Activated CD4-positive, alpha-beta T cell treated with anti-CD3 and anti-CD28 coated beads, Interleukin-2, amount 10 ng/mL, durations not matched to agents 24 days and 14 days (primary cell): ENCODE measurements around the gene GCAT. TPM values are rescaled to one million over a fixed set of nuclear protein-coding genes. Genes with fewer than 3 reads are reported as not detected.

ENCODE experiments used
- DNase-seq: peaks from one replicate; pipeline ENCODE4 v3.0.0; 2022
- H3K27ac Mint-ChIP-seq: one replicate; pipeline ENCODE4 v1.8.0; 2022; ENCODE audit warnings: mild to moderate bottlenecking, mixed read lengths
- H3K27me3 Mint-ChIP-seq: one replicate; pipeline ENCODE4 v1.8.0; 2022; ENCODE audit warnings: mixed read lengths
- H3K36me3 Mint-ChIP-seq: one replicate; pipeline ENCODE4 v1.8.0; 2022; ENCODE audit warnings: low read depth, mild to moderate bottlenecking, mixed read lengths
- H3K4me1 Mint-ChIP-seq: one replicate; pipeline ENCODE4 v1.8.0; 2021; ENCODE audit warnings: mixed read lengths
- H3K4me3 Mint-ChIP-seq: one replicate; pipeline ENCODE4 v1.8.0; 2022; ENCODE audit warnings: mild to moderate bottlenecking, moderate library complexity, mixed read lengths
- H3K9me3 Mint-ChIP-seq: one replicate; pipeline ENCODE4 v1.8.0; 2021; ENCODE audit warnings: mixed read lengths
- intact Hi-C: fragments of 100-400 bp; cut with micrococcal nuclease; formaldehyde crosslinking; loops from one replicate; pipeline ENCODE4 v1.15.1; 2023
- total RNA-seq: library from RNA; stranded (reverse); gene quantifications from 2 replicates; pipeline ENCODE4 v1.2.3, GENCODE V29; 2022

Gene GCAT
- total RNA-seq, 1 donor from 2014 or later = 27.7 TPM

DNA sequence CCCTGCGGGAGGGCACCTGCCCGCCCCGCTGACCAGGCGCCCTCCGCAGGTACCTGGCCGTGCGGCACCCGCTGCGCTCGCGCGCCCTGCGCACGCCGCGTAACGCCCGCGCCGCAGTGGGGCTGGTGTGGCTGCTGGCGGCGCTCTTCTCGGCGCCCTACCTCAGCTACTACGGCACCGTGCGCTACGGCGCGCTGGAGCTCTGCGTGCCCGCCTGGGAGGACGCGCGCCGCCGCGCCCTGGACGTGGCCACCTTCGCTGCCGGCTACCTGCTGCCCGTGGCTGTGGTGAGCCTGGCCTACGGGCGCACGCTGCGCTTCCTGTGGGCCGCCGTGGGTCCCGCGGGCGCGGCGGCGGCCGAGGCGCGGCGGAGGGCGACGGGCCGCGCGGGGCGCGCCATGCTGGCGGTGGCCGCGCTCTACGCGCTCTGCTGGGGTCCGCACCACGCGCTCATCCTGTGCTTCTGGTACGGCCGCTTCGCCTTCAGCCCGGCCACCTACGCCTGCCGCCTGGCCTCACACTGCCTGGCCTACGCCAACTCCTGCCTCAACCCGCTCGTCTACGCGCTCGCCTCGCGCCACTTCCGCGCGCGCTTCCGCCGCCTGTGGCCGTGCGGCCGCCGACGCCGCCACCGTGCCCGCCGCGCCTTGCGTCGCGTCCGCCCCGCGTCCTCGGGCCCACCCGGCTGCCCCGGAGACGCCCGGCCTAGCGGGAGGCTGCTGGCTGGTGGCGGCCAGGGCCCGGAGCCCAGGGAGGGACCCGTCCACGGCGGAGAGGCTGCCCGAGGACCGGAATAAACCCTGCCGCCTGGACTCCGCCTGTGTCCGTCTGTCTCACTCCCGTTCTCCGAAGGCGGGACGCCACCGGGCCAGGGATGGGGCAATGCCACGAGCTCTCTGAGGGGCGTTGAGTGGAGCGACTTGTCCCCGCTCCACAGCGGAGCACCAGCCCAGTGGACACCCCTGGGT is 17.2 kb downstream of the GCAT start:
- intact Hi-C loops = no loop called here
- Mint-ChIP-seq H3K4me1 (peaks cover 5% of the 10 kb centered on the region), H3K27me3 (peaks cover 25% of the 10 kb centered on the region), H3K4me3 (peak overlapping the region; percentile 72), H3K9me3 (no peaks in the 10 kb centered on the region), H3K36me3 (peaks cover 5% of the 10 kb centered on the region), H3K27ac (peak overlapping the region; percentile 70)
- peak; percentile 77 for DNase-seq

DNA sequence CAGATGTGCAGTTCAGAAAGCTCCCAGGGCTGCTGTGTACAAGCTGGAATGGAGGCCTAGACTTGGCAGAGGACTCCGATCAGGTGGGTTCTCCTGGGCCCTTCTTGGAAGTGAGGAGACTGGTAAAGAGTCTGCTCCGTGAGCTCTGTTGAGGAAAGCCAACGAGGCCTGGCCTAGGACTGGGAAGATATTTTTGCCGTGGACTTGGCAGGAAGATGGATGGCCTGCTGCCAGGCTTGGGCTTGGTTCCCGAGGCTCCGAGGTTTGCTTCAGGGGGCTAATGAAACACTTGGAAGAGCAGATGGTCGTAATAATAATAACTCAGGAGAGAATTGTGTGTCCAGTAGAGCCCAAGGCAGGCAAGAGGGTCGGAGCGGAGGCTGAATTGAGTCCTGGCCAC is 19.3 kb downstream of the GCAT start:
- H3K4me1 Mint-ChIP-seq = peaks cover 5% of the 10 kb centered on the region
- peak overlapping the region; percentile 32 for H3K27ac Mint-ChIP-seq
- DNase-seq = no peak
- intact Hi-C loops = no loop called here
- no peaks in the 10 kb centered on the region for H3K9me3 Mint-ChIP-seq
- no peak overlapping the region for H3K4me3 Mint-ChIP-seq
- peaks cover 13% of the 10 kb centered on the region for H3K27me3 Mint-ChIP-seq
- peaks cover 15% of the 10 kb centered on the region for H3K36me3 Mint-ChIP-seq

DNA sequence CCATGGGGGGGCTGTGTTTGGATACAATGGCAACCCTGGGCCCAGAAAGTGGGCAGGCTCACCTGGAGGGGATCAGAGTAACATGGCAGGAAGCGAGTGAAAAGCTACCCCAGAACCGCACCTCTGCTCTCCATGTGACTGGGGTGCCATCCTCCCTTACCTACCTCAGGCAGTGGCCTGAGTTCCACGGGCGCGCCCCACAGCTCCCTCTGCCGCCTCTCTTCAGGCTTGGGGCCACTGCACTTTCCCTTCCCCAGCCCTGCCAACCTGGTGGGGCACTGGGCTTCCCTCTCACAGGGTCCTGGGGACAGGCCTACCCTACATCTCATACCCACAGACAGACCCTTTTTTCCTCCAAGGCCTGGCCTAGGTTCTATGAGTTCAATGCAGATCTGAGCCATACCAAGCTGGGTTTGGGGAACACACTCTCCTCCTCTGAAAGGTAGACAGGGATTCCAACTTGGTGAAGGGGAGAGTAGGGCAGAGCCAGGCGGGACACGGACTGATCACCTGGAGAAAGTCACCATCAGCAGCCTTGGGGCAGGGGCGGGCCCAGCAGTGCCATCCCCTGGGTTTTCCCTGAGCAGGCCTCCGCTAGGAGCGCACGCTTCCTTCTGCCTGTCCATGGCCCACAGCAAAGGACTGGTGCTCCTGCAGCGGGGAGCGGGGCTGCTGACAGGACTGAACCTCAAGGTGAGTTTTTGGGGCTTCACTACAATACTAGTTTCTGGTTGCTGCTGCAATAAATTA is 22.5 kb downstream of the GCAT start:
- H3K27me3 Mint-ChIP-seq = peaks cover 2% of the 10 kb centered on the region
- peaks cover 2% of the 10 kb centered on the region for H3K4me1 Mint-ChIP-seq
- DNase-seq = no peak
- H3K4me3 Mint-ChIP-seq = no peak overlapping the region
- intact Hi-C loops = no loop called here
- H3K9me3 Mint-ChIP-seq = no peaks in the 10 kb centered on the region
- H3K36me3 Mint-ChIP-seq = peaks cover 34% of the 10 kb centered on the region
- H3K27ac Mint-ChIP-seq = no peak overlapping the region

DNA sequence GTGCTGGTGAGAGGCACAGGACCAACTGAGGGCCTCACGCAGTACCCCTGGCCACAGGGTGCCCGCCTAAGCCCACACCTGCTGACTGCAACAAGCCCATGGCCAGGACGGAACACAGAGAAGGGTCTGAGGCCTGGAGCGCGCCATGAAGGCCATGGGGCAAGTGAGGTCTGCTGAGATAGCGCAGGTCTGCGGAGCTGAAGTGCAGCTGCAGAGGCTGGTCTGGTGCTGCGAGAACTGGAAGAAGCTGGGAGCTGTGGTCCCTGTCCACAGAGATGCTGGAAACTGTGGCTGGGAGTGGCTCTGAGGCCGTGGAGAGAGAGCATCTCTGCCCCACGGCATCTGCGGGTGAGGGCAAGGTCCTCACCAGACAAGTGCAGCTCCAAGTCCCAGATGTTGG is 23.7 kb downstream of the GCAT start:
- Mint-ChIP-seq H3K9me3 (no peaks in the 10 kb centered on the region), H3K4me3 (no peak overlapping the region), H3K27ac (no peak overlapping the region), H3K4me1 (no peaks in the 10 kb centered on the region), H3K27me3 (no peaks in the 10 kb centered on the region), H3K36me3 (peaks cover 34% of the 10 kb centered on the region)
- no peak for DNase-seq
- intact Hi-C loops = no loop called here

DNA sequence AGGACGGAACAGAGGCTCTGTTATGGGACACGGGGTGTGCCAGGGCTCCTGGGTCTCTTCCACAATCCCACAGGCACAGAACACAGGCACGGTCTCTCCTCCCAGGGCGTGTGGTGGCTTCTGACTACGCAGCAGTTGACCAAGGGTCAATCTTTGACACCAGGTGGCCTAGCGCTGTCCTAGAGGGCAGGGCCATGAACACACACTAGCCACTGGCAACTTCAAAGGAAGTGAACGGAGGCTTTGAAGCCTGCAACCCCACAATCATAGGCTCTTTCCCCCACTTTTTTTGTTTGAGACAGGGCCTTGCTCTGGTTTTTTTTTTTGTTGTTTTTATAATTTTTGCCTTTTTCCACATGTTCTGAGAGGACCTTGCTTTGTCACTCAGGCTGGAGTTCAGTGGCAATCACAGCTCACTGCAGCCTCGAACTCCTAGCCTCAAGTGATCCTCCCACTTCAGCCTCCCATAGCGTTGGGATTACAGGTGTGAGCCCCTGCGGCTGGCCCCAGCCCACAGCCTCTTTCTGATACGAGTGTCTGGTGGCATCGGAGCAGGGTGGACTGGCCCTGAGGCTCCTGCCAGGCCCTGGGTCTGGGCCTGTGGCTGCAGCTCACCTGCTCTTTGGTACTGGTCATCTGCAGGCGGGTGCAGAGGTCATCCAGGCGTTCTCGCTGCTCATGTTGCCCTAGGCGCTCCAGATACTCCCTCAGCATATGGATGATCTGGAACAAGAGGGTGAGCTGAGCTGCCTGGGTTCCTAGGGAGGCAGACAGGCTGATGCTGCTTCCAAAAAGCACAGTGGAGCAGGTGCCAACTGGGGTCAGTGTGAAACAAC is 24.5 kb downstream of the GCAT start:
- no peak overlapping the region for H3K4me3 Mint-ChIP-seq
- H3K4me1 Mint-ChIP-seq = no peaks in the 10 kb centered on the region
- intact Hi-C loops = no loop called here
- no peak for DNase-seq
- H3K27me3 Mint-ChIP-seq = no peaks in the 10 kb centered on the region
- H3K9me3 Mint-ChIP-seq = no peaks in the 10 kb centered on the region
- peaks cover 38% of the 10 kb centered on the region for H3K36me3 Mint-ChIP-seq
- no peak overlapping the region for H3K27ac Mint-ChIP-seq

DNA sequence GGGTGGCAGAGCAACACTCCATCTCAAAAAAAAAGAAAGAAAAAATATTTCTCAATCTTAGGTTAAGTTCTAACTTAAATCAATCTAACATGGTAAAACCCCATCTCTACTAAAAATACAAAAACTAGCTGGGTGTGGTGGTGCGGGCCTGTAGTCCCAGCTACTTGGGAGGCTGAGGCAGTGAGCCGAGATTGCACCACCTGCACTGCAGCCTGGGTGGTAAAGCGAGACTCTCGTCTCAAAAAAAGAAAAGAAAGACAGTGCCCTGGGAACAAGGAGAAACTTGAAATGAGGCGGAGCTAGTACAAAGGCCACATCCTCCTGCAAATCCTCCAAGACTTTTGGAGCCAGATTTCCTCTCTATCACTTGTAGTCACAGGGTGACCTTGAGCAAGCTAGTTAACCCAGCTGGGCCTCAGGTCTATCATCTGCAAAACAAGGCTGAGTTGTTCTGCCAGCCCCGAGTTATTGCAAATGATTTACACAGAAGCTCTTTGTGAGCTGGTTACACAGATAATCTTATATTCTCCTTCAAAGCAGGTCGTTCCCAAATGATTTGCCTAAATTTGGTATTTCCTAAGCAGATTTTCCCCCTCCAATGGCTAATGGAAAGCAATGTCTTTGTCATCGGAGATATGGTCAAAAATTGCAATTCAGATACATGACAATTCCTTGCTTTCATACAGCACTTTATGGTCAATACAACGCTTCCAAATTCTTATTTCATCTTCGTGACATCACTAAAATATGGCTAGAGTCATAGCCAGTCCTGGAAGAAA is 34.5 kb downstream of the GCAT start:
- Mint-ChIP-seq H3K36me3 (peaks cover 27% of the 10 kb centered on the region), H3K27ac (peak overlapping the region; percentile 32), H3K4me3 (peak overlapping the region; percentile 78), H3K9me3 (no peaks in the 10 kb centered on the region), H3K27me3 (no peaks in the 10 kb centered on the region), H3K4me1 (peaks cover 16% of the 10 kb centered on the region)
- intact Hi-C loops = no loop called here
- DNase-seq = no peak

DNA sequence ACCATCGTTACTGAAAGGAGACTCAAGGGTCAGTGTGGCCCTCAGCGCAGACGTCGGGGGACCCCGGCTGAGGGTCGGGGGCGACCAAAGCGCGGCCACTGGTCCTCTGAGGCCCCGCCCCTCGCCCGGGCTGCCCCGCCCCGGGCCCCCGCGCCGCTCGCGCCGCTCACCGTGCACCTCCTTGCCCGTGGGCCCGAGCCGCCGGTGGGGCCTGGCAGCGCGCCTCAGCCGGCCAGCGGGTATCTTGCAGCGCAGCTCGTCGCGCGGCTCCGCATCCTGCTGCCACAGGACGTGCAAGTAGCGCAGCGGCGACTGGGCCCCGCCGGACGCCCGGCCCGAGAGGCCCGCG is 36.0 kb downstream of the GCAT start:
- H3K9me3 Mint-ChIP-seq = no peaks in the 10 kb centered on the region
- intact Hi-C loops = loop anchor here (1.0 to 2.0 kb wide), 3 partner anchors 36 to 235 kb away; partner anchors contain the start of genes C22orf23, GCAT, GGA1 and POLR2F
- H3K4me3 Mint-ChIP-seq = peak overlapping the region; percentile 93
- DNase-seq = peak; percentile 89
- no peaks in the 10 kb centered on the region for H3K27me3 Mint-ChIP-seq
- peak overlapping the region; percentile 92 for H3K27ac Mint-ChIP-seq
- H3K36me3 Mint-ChIP-seq = peaks cover 21% of the 10 kb centered on the region
- peaks cover 27% of the 10 kb centered on the region for H3K4me1 Mint-ChIP-seq

DNA sequence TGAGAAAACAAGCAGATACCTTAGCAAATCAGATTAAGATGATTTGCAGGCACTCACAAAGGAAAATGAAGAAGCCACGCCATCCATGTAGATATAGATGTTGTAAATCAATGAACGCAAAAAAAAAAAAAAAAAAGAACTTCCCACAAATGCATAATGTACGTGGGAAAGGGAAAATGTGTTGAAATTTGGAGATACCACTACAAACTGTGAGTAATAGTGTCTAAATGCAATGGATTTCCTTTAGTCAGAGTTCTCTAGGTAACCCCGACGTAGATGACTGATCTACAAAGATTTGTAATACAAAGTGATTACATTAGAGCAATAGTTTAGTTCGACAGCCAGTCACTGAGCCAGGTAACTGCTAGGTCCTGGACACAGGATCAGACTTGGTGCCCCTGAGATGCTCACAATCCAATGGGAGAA is 37.2 kb downstream of the GCAT start:
- peak overlapping the region; percentile 84 for H3K27ac Mint-ChIP-seq

DNA sequence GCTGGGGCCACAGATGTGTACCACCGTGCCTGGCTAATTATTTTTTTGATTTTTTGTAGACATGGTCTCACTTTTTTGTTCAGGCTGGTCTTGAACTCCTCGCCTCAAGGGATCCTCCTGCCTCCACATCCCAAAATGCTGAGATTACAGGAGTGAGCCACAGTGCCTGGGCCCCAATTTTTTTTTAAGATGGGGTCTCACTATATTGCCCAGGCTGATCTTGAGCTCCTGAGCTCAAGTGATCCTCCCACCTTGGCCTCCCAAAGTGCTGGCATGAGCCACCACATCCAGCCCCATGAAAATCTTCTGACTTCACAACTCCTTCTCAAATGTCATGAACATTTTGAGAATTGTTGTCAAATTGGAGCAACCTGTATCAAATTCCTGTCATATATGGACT is 38.7 kb downstream of the GCAT start:
- intact Hi-C loops = no loop called here
- Mint-ChIP-seq H3K4me1 (peaks cover 39% of the 10 kb centered on the region), H3K36me3 (peaks cover 30% of the 10 kb centered on the region)

More for the DNA sequence above, 37.2 kb downstream of the GCAT start:
- peaks cover 24% of the 10 kb centered on the region for H3K36me3 Mint-ChIP-seq
- no peaks in the 10 kb centered on the region for H3K9me3 Mint-ChIP-seq
- no peak for DNase-seq
- intact Hi-C loops = loop anchor here (1.0 to 2.0 kb wide), 3 partner anchors 38 to 237 kb away; partner anchors contain the start of genes C22orf23, GCAT, GGA1 and POLR2F
- peaks cover 32% of the 10 kb centered on the region for H3K4me1 Mint-ChIP-seq
- H3K27me3 Mint-ChIP-seq = no peaks in the 10 kb centered on the region
- peak overlapping the region; percentile 93 for H3K4me3 Mint-ChIP-seq

DNA sequence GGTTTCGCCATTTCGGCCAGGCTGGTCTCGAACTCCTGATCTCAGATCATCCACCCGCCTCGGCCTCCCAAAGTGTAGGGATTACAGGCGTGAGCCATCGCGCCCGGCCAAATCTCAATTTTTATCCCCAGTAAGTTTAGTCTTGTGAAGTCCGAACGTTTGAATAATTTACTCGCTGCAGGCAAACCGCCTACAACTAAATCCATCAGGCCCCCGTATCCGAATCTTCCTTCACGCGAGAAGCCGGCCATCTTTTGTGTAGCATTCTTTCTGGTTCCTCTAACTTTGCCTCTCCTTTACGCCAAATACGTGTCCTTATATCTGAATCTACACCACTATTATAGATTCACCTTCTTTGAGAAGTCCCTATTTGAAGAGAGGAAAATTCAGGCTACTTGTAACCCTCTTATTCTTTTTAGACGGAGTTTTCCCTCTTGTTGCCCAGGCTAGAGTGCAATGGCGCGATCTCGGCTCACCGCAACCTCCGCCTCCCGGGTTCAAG is 40.9 kb downstream of the GCAT start:
- no peaks in the 10 kb centered on the region for H3K9me3 Mint-ChIP-seq
- intact Hi-C loops = loop anchor here (1.0 kb wide), 2 partner anchors 86 to 240 kb away; partner anchors contain the start of gene GGA1
- H3K27me3 Mint-ChIP-seq = no peaks in the 10 kb centered on the region
- peak overlapping the region; percentile 97 for H3K27ac Mint-ChIP-seq
- peak overlapping the region; percentile 98 for H3K4me3 Mint-ChIP-seq
- peak; percentile 80 for DNase-seq
- peaks cover 35% of the 10 kb centered on the region for H3K36me3 Mint-ChIP-seq
- H3K4me1 Mint-ChIP-seq = peaks cover 37% of the 10 kb centered on the region

More for the DNA sequence above, 38.7 kb downstream of the GCAT start:
- H3K27me3 Mint-ChIP-seq = no peaks in the 10 kb centered on the region
- no peak for DNase-seq
- H3K27ac Mint-ChIP-seq = no peak overlapping the region
- H3K9me3 Mint-ChIP-seq = no peaks in the 10 kb centered on the region
- H3K4me3 Mint-ChIP-seq = no peak overlapping the region

DNA sequence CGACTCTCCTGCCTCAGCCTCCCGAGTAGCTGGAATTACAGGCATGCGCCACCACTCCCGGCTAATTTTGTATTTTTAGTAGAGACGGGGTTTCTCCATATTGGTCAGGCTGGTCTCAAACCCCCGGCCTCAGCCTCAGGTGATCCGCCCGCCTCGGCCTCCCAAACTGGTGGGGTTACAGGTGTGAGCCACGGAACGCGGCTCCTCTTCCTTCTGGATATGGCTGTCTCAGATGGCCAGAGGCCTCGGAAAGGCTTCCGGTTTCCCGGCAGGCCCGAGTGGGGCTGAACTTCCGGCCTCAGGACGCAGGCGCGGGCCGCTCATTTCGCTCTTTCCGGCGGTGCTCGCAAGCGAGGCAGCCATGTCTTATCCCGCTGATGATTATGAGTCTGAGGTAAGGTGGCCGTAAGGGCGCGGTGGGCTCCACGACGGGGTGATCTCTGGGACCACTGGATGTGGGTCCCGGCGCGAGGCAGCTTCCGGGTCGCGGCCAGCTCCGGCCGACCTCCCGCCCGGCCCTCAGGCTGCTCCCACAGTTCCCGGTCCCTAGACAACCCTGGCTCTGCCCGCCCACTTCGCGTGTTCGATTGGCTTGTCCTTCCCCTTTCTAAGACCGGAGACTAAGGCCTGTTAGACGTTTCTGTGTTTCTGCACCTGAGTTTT is 41.5 kb downstream of the GCAT start, which contains the start of gene EIF3L:
EIF3L (plus strand) TSS at position 331 of the 663 bp plus-strand sequence; CDS start at position 362, 31 bp downstream.
- no peaks in the 10 kb centered on the region for H3K9me3 Mint-ChIP-seq
- intact Hi-C loops = loop anchor here (1.0 kb wide), 2 partner anchors 85 to 241 kb away; partner anchors contain the start of gene GGA1
- H3K36me3 Mint-ChIP-seq = peaks cover 39% of the 10 kb centered on the region
- peak within 1 kb of the TSS; percentile 97 for H3K27ac Mint-ChIP-seq
- peak within 1 kb of the TSS; percentile 98 for H3K4me3 Mint-ChIP-seq
- peak; percentile 97 for DNase-seq
- H3K27me3 Mint-ChIP-seq = no peaks in the 10 kb centered on the region
- H3K4me1 Mint-ChIP-seq = peaks cover 41% of the 10 kb centered on the region

DNA sequence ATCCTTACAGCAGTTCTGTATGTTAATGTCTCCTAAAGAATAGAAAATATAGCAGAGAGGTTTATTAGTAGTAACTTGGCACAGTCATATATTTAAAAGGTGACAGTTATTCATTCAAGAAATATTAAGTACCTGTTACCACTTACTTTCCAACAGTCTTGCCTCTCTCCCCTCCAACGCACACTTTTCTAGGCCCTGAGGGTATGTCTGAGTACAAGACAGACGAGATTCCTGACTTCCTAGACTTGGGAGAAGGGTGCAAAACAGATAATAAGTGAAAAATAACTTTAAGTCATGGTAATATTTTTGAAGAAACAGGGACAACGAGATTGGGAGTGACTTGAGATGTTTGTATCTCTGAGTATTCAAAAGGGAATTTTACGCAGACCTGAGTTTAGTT is 43.1 kb downstream of the GCAT start:
- H3K36me3 Mint-ChIP-seq = peaks cover 55% of the 10 kb centered on the region
- intact Hi-C loops = no loop called here
- no peaks in the 10 kb centered on the region for H3K9me3 Mint-ChIP-seq
- no peak overlapping the region for H3K27ac Mint-ChIP-seq
- H3K4me1 Mint-ChIP-seq = peaks cover 48% of the 10 kb centered on the region
- no peaks in the 10 kb centered on the region for H3K27me3 Mint-ChIP-seq
- no peak for DNase-seq
- H3K4me3 Mint-ChIP-seq = peak overlapping the region; percentile 98
